ENCODE measurements around the gene GPHA2. TPM values are rescaled to one million over a fixed set of nuclear protein-coding genes. Genes with fewer than 3 reads are reported as not detected.
A peak's percentile ranks its signal among the peaks of the same experiment; 100 is the strongest.

GPHA2 gene
- total RNA-seq, 4 donors from 2014 or later = not detected

DNA sequence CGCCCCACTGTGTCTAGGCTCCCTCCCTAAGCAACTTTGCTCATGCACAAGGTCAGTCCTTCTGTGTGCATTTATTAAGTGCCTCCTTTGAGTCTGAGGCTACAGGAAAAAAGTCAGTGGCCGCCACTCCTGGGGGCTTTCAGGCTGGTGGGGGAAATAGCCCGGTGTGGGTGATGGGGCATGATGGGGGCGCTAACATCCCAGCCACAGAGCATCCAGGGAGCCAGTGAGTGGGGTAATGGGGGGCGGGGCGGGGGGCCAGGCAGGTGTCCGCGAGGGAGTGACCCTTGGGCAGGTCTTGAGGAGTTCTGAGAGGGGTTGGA lies 47.3 kb downstream of the GPHA2 start:
- peak overlapping the region; percentile 57 to 100 (median 88) for H3K27ac ChIP-seq
- H3K9me3 ChIP-seq = no peaks in the 10 kb centered on the region
- TF ChIP-seq POLR2A (IDR thresholded peaks at IDR 0.05) = no peak
- TF ChIP-seq, protein P1, sequence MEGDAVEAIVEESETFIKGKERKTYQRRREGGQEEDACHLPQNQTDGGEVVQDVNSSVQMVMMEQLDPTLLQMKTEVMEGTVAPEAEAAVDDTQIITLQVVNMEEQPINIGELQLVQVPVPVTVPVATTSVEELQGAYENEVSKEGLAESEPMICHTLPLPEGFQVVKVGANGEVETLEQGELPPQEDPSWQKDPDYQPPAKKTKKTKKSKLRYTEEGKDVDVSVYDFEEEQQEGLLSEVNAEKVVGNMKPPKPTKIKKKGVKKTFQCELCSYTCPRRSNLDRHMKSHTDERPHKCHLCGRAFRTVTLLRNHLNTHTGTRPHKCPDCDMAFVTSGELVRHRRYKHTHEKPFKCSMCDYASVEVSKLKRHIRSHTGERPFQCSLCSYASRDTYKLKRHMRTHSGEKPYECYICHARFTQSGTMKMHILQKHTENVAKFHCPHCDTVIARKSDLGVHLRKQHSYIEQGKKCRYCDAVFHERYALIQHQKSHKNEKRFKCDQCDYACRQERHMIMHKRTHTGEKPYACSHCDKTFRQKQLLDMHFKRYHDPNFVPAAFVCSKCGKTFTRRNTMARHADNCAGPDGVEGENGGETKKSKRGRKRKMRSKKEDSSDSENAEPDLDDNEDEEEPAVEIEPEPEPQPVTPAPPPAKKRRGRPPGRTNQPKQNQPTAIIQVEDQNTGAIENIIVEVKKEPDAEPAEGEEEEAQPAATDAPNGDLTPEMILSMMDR (IDR thresholded peaks at IDR 0.05) = no peak
- peaks cover 3 to 14% (median 13%) of the 10 kb centered on the region in 4 donors for H3K4me1 ChIP-seq
- H3K36me3 ChIP-seq = peaks cover 0 to 20% (median 0%) of the 10 kb centered on the region in 3 donors
- H3K4me3 ChIP-seq = peak overlapping the region in 3 of 4 donors; percentile 4 to 85 (median 24)
- H3K27me3 ChIP-seq = no peaks in the 10 kb centered on the region
- no peak for DNase-seq

DNA sequence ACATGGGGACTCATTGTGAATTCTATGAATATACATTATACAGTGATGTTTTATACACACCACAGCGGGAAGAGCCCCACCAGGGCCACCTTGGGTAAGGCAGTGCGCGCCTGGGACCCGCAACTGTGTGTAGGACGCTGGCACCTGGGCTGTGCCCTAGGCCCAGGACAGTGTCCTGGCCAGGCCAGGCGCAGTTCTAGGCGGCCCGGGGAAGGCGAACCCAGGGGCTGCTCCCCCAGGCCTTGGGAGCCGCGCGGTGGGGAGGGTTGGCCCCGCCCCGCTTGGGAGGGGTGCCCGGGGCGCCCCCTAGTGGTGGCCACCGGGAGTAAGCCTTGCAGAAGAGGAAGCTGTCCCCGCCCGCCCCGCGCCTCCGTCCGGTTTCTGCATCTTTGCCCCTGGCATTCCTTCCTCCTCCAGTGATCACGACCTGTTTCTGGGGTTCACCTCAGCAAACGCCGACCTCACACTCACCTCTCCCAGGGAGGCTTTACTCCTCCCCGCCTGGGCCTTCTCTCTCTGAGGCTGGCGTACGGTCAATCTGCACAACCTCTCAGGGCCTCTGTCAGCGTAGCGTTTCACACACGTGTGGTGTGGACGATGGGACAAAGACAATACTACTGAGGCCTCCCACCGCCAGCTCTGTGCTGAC lies 47.8 kb downstream of the GPHA2 start:
- Histone ChIP-seq H3K27ac (peak overlapping the region; percentile 57 to 100 (median 88)), H3K4me1 (peaks cover 3 to 14% (median 13%) of the 10 kb centered on the region in 4 donors), H3K27me3 (no peaks in the 10 kb centered on the region), H3K36me3 (peaks cover 0 to 20% (median 0%) of the 10 kb centered on the region in 3 donors), H3K4me3 (peak overlapping the region in 3 of 4 donors; percentile 4 to 85 (median 24)), H3K9me3 (no peaks in the 10 kb centered on the region)
- TF ChIP-seq, protein P1 (IDR thresholded peaks at IDR 0.05) = peak; percentile 93 to 99 (median 98)
- peak; percentile 73 to 83 for TF ChIP-seq POLR2A (IDR thresholded peaks at IDR 0.05)
- peak; percentile 84 to 95 (median 95) for DNase-seq

GRCh38 chr11:64887234-64887756 lies 48.4 kb downstream of the GPHA2 start:
- H3K9me3 ChIP-seq = no peaks in the 10 kb centered on the region
- peak overlapping the region in 2 of 4 donors; percentile 4 to 24 for H3K4me3 ChIP-seq
- no peaks in the 10 kb centered on the region for H3K27me3 ChIP-seq
- peaks cover 3 to 14% (median 13%) of the 10 kb centered on the region in 4 donors for H3K4me1 ChIP-seq
- H3K27ac ChIP-seq = peak overlapping the region; percentile 57 to 100 (median 88)
- TF ChIP-seq, protein P1 (IDR thresholded peaks at IDR 0.05) = peak in 2 of 6 experiments; percentile 27 to 31
- no peak for TF ChIP-seq POLR2A (IDR thresholded peaks at IDR 0.05)
- DNase-seq = no peak
- peaks cover 0 to 17% (median 0%) of the 10 kb centered on the region in 3 donors for H3K36me3 ChIP-seq

- H3K4me3 ChIP-seq = no peak overlapping the region
- peaks cover 0 to 7% (median 0%) of the 10 kb centered on the region in 3 donors for H3K36me3 ChIP-seq
- no peaks in the 10 kb centered on the region for H3K27me3 ChIP-seq
- TF ChIP-seq POLR2A (IDR thresholded peaks at IDR 0.05) = peak; percentile 33 to 50
- TF ChIP-seq, protein P1 (IDR thresholded peaks at IDR 0.05) = no peak
- DNase-seq = peak in 2 of 3 donors; percentile 80 to 83
- peaks cover 3 to 21% (median 15%) of the 10 kb centered on the region in 4 donors for H3K4me1 ChIP-seq
- peak overlapping the region; percentile 14 to 87 (median 65) for H3K27ac ChIP-seq
- H3K9me3 ChIP-seq = no peaks in the 10 kb centered on the region
Observed at GRCh38 chr11:64885367-64886286, 50.1 kb downstream of the GPHA2 start.

Small RNA genes within 50 kb of the gene (small RNA-seq; reads per million reads assigned to genes)
- gene MIR6749 = 0.13 to 0.23 reads per million in 2 donors
- gene MIR6750 = 0 reads per million in 2 donors

Other genes starting within 250 kb of the GPHA2 start
- 1 to 10 TPM; 1.6 to 4.2 (median 3.0) TPM for gene NRXN2, start 212.7 kb downstream of the GPHA2 start, total RNA-seq
- 100 to 1,000 TPM in 1 of 4 donors, 10 to 100 TPM in 3; 11.5 to 210 (median 16.0) TPM for gene RASGRP2, start 191.8 kb downstream of the GPHA2 start, total RNA-seq
- 1 to 10 TPM in 3 of 4 donors, not detected in 1; 2.4 to 5.0 (median 2.5) TPM for gene PYGM, start 175.9 kb downstream of the GPHA2 start, total RNA-seq
- gene SF1, start 157.4 kb downstream of the GPHA2 start, total RNA-seq = 100 to 1,000 TPM; 247 to 621 (median 392) TPM
- 10 to 100 TPM in 3 of 4 donors, 1 to 10 TPM in 1; 3.3 to 34.7 (median 20.3) TPM for gene MAP4K2, start 132.7 kb downstream of the GPHA2 start, total RNA-seq
- gene MEN1, start 125.3 kb downstream of the GPHA2 start, total RNA-seq = 10 to 100 TPM; 20.3 to 47.0 (median 31.9) TPM
- gene CDC42BPG, start 91.2 kb downstream of the GPHA2 start, total RNA-seq = 10 to 100 TPM; 25.6 to 78.6 (median 52.1) TPM
- 100 to 1,000 TPM in 2 of 4 donors, 10 to 100 TPM in 2; 56.2 to 185 (median 98.6) TPM for gene EHD1, start 57.3 kb downstream of the GPHA2 start, total RNA-seq
- 10 to 100 TPM; 38.8 to 79.6 (median 66.6) TPM for gene ATG2A, start 18.7 kb downstream of the GPHA2 start, total RNA-seq
- gene PPP2R5B, start 11.2 kb downstream of the GPHA2 start, total RNA-seq = 10 to 100 TPM; 20.0 to 46.2 (median 22.5) TPM
- not detected for gene MAJIN, start 36.2 kb upstream of the GPHA2 start, total RNA-seq
- 10 to 100 TPM in 3 of 4 donors, 1 to 10 TPM in 1; 5.0 to 12.0 (median 11.2) TPM for gene BATF2, start 61.1 kb upstream of the GPHA2 start, total RNA-seq
- 100 to 1,000 TPM in 1 of 4 donors, 10 to 100 TPM in 3; 64.4 to 103 (median 77.2) TPM for gene ARL2, start 78.3 kb upstream of the GPHA2 start, total RNA-seq
- 10 to 100 TPM; 15.7 to 39.0 (median 27.3) TPM for gene SNX15, start 91.5 kb upstream of the GPHA2 start, total RNA-seq
- 10 to 100 TPM; 10.9 to 21.5 (median 13.9) TPM for gene SAC3D1, start 105.3 kb upstream of the GPHA2 start, total RNA-seq
- 1,000 to 10,000 TPM in 2 of 4 donors, 100 to 1,000 TPM in 1, 10 to 100 TPM in 1; 40.4 to 1,241 (median 898) TPM for gene NAALADL1, start 122.7 kb upstream of the GPHA2 start, total RNA-seq
- gene CDCA5, start 148.1 kb upstream of the GPHA2 start, total RNA-seq = 10 to 100 TPM in 1 of 4 donors, 1 to 10 TPM in 2, under 1 TPM in 1; 0.94 to 27.2 (median 6.4) TPM
- 10 to 100 TPM; 53.9 to 67.6 (median 55.5) TPM for gene ZFPL1, start 148.3 kb upstream of the GPHA2 start, total RNA-seq
- gene VPS51, start 160.3 kb upstream of the GPHA2 start, total RNA-seq = 100 to 1,000 TPM; 280 to 636 (median 416) TPM
- gene TM7SF2, start 176.0 kb upstream of the GPHA2 start, total RNA-seq = 10 to 100 TPM; 19.8 to 78.1 (median 58.5) TPM
- 10 to 100 TPM in 3 of 4 donors, 1 to 10 TPM in 1; 8.7 to 20.6 (median 13.8) TPM for gene ZNHIT2, start 181.8 kb upstream of the GPHA2 start, total RNA-seq
- 100 to 1,000 TPM; 412 to 714 (median 579) TPM for gene FAU, start 186.2 kb upstream of the GPHA2 start, total RNA-seq
- 10 to 100 TPM; 36.2 to 50.3 (median 45.7) TPM for gene MRPL49, start 186.4 kb upstream of the GPHA2 start, total RNA-seq
- gene SYVN1, start 198.6 kb upstream of the GPHA2 start, total RNA-seq = 10 to 100 TPM; 37.1 to 61.9 (median 51.6) TPM
- not detected for gene SPDYC, start 234.3 kb upstream of the GPHA2 start, total RNA-seq
- 100 to 1,000 TPM; 320 to 598 (median 559) TPM for gene CAPN1, start 246.0 kb upstream of the GPHA2 start, total RNA-seq